ENCODE results near the gene SYNE2. TPM values are rescaled to one million over a fixed set of nuclear protein-coding genes. Genes with fewer than 3 reads are reported as not detected.

The SYNE2 gene
- total RNA-seq, 1 experiment from 2014 or later = 48.5 TPM

DNA sequence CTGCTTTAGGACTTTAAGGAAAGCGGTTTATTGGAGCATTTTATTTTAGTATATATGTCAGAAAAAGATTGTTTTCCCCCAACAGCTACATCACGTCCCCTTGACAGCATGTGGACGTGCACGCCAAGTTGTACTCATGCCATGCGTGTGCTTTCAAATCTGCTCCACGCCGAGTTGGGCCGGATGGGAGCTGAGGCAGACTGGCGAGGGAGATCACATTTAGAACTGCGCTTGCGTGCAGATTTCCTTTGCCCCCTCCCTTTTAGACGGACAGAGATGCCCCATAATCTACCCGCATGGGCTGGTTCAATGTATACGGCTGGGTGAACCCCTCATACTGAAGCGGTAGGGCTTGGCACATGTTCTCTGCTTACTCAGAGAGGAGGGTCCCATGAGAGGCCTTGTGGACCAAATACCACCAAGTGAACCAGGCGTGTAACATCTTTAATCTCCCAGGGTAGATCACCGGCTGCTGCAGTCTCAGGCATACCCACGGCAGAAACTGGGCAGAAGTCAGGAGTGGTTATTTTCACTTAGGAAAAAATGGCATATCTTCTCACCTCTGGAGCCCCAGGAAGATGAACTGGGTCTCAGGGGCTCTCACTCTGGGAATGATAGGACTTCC lies 349.2 kb downstream of the SYNE2 start:
- H3K4me1 Mint-ChIP-seq (ENCODE audit: low read depth, unreplicated experiment) = peaks cover 13% of the 10 kb centered on the region
- H3K9me3 Mint-ChIP-seq (ENCODE audit: unreplicated experiment) = no peaks in the 10 kb centered on the region
- no peaks in the 10 kb centered on the region for H3K27me3 ChIP-seq (replicated peaks; ENCODE audit: control insufficient read depth, insufficient read depth, low read length)
- TF ChIP-seq, protein P1, sequence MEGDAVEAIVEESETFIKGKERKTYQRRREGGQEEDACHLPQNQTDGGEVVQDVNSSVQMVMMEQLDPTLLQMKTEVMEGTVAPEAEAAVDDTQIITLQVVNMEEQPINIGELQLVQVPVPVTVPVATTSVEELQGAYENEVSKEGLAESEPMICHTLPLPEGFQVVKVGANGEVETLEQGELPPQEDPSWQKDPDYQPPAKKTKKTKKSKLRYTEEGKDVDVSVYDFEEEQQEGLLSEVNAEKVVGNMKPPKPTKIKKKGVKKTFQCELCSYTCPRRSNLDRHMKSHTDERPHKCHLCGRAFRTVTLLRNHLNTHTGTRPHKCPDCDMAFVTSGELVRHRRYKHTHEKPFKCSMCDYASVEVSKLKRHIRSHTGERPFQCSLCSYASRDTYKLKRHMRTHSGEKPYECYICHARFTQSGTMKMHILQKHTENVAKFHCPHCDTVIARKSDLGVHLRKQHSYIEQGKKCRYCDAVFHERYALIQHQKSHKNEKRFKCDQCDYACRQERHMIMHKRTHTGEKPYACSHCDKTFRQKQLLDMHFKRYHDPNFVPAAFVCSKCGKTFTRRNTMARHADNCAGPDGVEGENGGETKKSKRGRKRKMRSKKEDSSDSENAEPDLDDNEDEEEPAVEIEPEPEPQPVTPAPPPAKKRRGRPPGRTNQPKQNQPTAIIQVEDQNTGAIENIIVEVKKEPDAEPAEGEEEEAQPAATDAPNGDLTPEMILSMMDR (IDR thresholded peaks at IDR 0.05; ENCODE audit: insufficient read depth in 1 of 2, low read depth in 1 of 2, low read length in 1 of 2, severe bottlenecking in 1 of 2, unreplicated experiment in 1 of 2) = no peak
- no peak overlapping the region for H3K4me3 Mint-ChIP-seq (ENCODE audit: unreplicated experiment)
- H3K27me3 Mint-ChIP-seq (ENCODE audit: insufficient read depth, unreplicated experiment) = no peaks in the 10 kb centered on the region
- no peak overlapping the region for H3K27ac Mint-ChIP-seq (ENCODE audit: unreplicated experiment)
- no peak overlapping the region for H3K4me3 ChIP-seq (ENCODE audit: low read depth, low read length)
- ChIA-PET CTCF (no interaction called here), POLR2A (no interaction called here)
- intact Hi-C loops (cut with micrococcal nuclease; ENCODE audit: unreplicated experiment) = no loop called here
- no peaks in the 10 kb centered on the region for H3K9me3 ChIP-seq
- H3K36me3 Mint-ChIP-seq (ENCODE audit: insufficient read depth, unreplicated experiment) = peaks cover 5% of the 10 kb centered on the region
- no peak for DNase-seq
- BruUV-seq (replicated peaks) = no TSS peak
- H3K4me1 ChIP-seq = peaks cover 15% of the 10 kb centered on the region; the same call in 1 of the 2 replicates
- H3K36me3 ChIP-seq (ENCODE audit: control insufficient read depth, insufficient read depth, low read length) = no peaks in the 10 kb centered on the region

DNA sequence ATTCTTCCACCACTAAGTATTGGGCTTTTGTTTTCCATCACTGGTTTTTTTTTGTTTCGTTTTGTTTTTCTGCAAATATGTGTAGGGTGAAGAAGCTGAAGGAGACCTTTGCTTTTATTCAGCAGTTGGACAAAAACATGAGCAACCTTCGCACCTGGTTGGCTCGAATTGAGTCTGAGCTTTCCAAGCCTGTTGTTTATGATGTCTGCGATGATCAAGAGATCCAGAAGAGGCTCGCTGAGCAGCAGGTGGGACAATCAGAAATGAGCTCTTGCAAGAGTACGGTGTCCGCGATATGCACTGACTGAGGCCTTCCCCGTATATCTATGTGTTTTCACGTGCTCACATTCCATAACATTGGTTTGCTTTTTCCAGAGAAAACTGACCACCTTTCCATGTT lies 349.9 kb downstream of the SYNE2 start:
- TF ChIP-seq, protein P1 (IDR thresholded peaks at IDR 0.05; ENCODE audit: insufficient read depth in 1 of 2, low read depth in 1 of 2, low read length in 1 of 2, severe bottlenecking in 1 of 2, unreplicated experiment in 1 of 2) = no peak
- intact Hi-C loops (cut with micrococcal nuclease; ENCODE audit: unreplicated experiment) = no loop called here
- Mint-ChIP-seq H3K27me3 (ENCODE audit: insufficient read depth, unreplicated experiment) (no peaks in the 10 kb centered on the region), H3K4me1 (ENCODE audit: low read depth, unreplicated experiment) (peaks cover 13% of the 10 kb centered on the region), H3K27ac (ENCODE audit: unreplicated experiment) (no peak overlapping the region), H3K9me3 (ENCODE audit: unreplicated experiment) (no peaks in the 10 kb centered on the region), H3K4me3 (ENCODE audit: unreplicated experiment) (no peak overlapping the region), H3K36me3 (ENCODE audit: insufficient read depth, unreplicated experiment) (peaks cover 5% of the 10 kb centered on the region)
- ChIA-PET POLR2A (no interaction called here), CTCF (no interaction called here)
- no TSS peak for BruUV-seq (replicated peaks)
- no peak for DNase-seq
- Histone ChIP-seq H3K36me3 (ENCODE audit: control insufficient read depth, insufficient read depth, low read length) (no peaks in the 10 kb centered on the region), H3K4me1 (peaks cover 15% of the 10 kb centered on the region; the same call in 1 of the 2 replicates), H3K27me3 (replicated peaks; ENCODE audit: control insufficient read depth, insufficient read depth, low read length) (no peaks in the 10 kb centered on the region), H3K4me3 (ENCODE audit: low read depth, low read length) (no peak overlapping the region), H3K9me3 (no peaks in the 10 kb centered on the region)

DNA sequence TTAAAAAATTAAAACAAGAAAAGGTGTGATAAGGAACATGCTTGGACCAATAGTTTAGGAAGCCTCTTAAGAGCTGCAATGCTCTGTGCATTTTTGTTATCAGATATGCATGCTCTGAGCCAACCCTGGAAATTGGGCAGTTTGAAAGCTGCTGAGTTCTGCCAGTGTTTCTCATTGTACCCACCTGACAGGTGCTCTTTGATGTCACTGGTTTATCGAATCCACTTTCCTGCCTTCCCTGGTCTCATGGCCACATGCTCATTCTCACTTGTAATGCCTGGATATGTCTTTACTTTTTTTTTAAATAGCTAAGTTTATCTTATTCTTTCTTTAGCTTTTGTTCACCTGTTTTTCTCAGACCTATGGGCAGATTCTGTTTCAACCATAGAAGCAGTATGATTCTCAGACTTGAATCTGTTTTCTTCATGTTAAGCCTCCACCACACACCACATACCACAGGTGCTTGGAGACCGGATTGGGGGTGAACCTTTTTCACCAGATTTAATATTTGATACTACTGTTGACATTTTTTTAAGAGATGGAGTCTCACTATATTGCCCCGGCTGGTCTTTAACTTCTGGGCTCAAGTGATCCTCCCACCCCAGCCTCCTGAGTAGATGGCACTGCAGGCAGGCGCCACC lies 350.7 kb downstream of the SYNE2 start:
- intact Hi-C loops (cut with micrococcal nuclease; ENCODE audit: unreplicated experiment) = no loop called here
- H3K27ac Mint-ChIP-seq (ENCODE audit: unreplicated experiment) = no peak overlapping the region

More for the DNA sequence above, 350.7 kb downstream of the SYNE2 start:
- H3K9me3 Mint-ChIP-seq (ENCODE audit: unreplicated experiment) = no peaks in the 10 kb centered on the region
- H3K4me3 Mint-ChIP-seq (ENCODE audit: unreplicated experiment) = no peak overlapping the region
- H3K27me3 ChIP-seq (replicated peaks; ENCODE audit: control insufficient read depth, insufficient read depth, low read length) = no peaks in the 10 kb centered on the region
- peaks cover 15% of the 10 kb centered on the region; the same call in 1 of the 2 replicates for H3K4me1 ChIP-seq
- POLR2A ChIA-PET = no interaction called here
- H3K4me1 Mint-ChIP-seq (ENCODE audit: low read depth, unreplicated experiment) = peaks cover 13% of the 10 kb centered on the region
- no peaks in the 10 kb centered on the region for H3K27me3 Mint-ChIP-seq (ENCODE audit: insufficient read depth, unreplicated experiment)
- TF ChIP-seq, protein P1 (IDR thresholded peaks at IDR 0.05; ENCODE audit: insufficient read depth in 1 of 2, low read depth in 1 of 2, low read length in 1 of 2, severe bottlenecking in 1 of 2, unreplicated experiment in 1 of 2) = no peak
- no TSS peak for BruUV-seq (replicated peaks)
- H3K4me3 ChIP-seq (ENCODE audit: low read depth, low read length) = no peak overlapping the region
- H3K36me3 ChIP-seq (ENCODE audit: control insufficient read depth, insufficient read depth, low read length) = no peaks in the 10 kb centered on the region
- no peaks in the 10 kb centered on the region for H3K9me3 ChIP-seq
- CTCF ChIA-PET = no interaction called here
- DNase-seq = no peak
- H3K36me3 Mint-ChIP-seq (ENCODE audit: insufficient read depth, unreplicated experiment) = peaks cover 5% of the 10 kb centered on the region

Data from Caco-2 (cell line).